ENCODE results near the gene SPATA18. TPM values are rescaled to one million over a fixed set of nuclear protein-coding genes. Genes with fewer than 3 reads are reported as not detected.

Gene SPATA18
- total RNA-seq, 6 experiments from 2014 or later, result 6.9 to 12.9 (median 12.0) TPM

DNA sequence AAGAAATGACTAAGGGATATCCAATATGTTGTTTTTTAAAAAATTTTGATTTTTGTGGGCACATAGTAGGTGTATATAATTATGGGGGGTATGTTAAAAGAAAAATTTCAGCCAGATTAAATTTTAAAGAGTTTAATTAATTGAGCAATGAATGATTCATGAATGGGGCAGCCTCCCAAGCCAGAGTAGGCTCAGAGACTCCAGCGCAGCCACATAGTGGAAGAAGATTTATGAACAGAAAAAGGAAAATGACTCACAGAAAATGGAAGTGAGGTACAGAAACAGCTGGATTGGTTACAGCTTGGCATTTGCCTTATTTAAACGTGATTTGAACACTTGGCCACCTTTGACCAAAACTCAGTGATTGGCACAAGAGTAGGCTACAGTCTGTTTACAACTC lies 91.7 kb downstream of the SPATA18 start:
- H3K27ac Mint-ChIP-seq, result no peak overlapping the region
- no peaks in the 10 kb centered on the region for H3K9me3 Mint-ChIP-seq
- TF ChIP-seq CTCF (IDR thresholded peaks at IDR 0.05), result no peak
- DNase-seq, result no peak
- no peaks in the 10 kb centered on the region for H3K4me1 Mint-ChIP-seq (ENCODE audit: low read depth)
- no peaks in the 10 kb centered on the region; the same call in 1 of the 2 replicates for H3K27me3 Mint-ChIP-seq (ENCODE audit: insufficient read depth)
- H3K4me3 Mint-ChIP-seq, result no peak overlapping the region
- no peaks in the 10 kb centered on the region for H3K36me3 Mint-ChIP-seq (ENCODE audit: low read depth)

DNA sequence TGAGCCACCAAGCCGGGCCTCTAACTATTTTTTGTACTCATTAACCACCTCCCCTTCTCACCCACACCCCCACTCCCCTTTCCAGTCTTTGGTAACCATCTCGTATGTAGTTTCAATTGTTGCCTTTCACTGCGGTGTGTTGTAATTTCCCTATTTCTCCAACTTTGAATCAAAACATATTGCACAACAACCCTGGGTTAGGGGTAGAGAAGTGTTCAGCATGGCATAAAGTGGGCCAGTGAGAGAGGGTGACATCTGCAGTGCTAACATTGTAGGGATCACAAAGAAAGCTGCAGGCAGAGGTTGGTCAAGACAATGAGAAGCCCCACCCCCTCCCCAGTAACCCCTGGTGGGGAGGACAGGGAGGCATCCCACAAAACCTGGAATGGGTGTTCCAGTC lies 92.7 kb downstream of the SPATA18 start:
- Mint-ChIP-seq H3K27me3 (ENCODE audit: insufficient read depth) (no peaks in the 10 kb centered on the region; the same call in 1 of the 2 replicates), H3K9me3 (no peaks in the 10 kb centered on the region), H3K27ac (no peak overlapping the region), H3K36me3 (ENCODE audit: low read depth) (no peaks in the 10 kb centered on the region), H3K4me1 (ENCODE audit: low read depth) (no peaks in the 10 kb centered on the region), H3K4me3 (no peak overlapping the region)
- TF ChIP-seq CTCF (IDR thresholded peaks at IDR 0.05), result no peak
- DNase-seq, result no peak

DNA sequence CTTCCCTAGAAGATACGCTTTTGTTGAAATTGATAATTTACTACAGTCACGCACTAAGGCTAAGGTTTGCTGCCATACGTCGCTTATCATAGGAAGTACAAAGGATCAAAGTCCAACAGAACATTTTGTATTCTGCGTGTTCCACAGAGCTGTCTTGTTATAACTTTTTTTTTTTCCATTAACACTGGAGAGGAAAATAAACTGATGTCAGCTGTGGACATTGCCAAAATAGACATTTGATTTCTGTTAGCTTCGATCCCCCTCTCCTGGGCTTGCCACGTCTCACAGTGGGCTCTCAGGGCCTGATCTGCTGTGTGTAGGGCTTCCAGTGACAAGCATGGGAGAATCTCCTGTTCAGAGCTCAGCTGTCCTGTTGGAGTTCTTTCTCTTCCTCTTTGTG lies 93.3 kb downstream of the SPATA18 start:
- no peak overlapping the region for H3K27ac Mint-ChIP-seq
- no peak for DNase-seq
- H3K4me3 Mint-ChIP-seq, result no peak overlapping the region
- no peaks in the 10 kb centered on the region for H3K36me3 Mint-ChIP-seq (ENCODE audit: low read depth)
- H3K9me3 Mint-ChIP-seq, result no peaks in the 10 kb centered on the region
- TF ChIP-seq CTCF (IDR thresholded peaks at IDR 0.05), result no peak
- no peaks in the 10 kb centered on the region; the same call in 1 of the 2 replicates for H3K27me3 Mint-ChIP-seq (ENCODE audit: insufficient read depth)
- H3K4me1 Mint-ChIP-seq (ENCODE audit: low read depth), result no peaks in the 10 kb centered on the region

Other genes starting within 250 kb of the SPATA18 start
- gene DCUN1D4, start 208.2 kb upstream of the SPATA18 start, total RNA-seq (2021; fragmentation: NEBNext Ultra II Directional; extraction: Animal tissue kit (Norgen Biotek cat#: 25700)), result 10 to 100 TPM; 41.0 to 55.1 (median 47.1) TPM
- under 1 TPM; 0.11 to 0.23 (median 0.14) TPM for gene LRRC66, start 30.9 kb upstream of the SPATA18 start, total RNA-seq (2021; fragmentation: NEBNext Ultra II Directional; extraction: Animal tissue kit (Norgen Biotek cat#: 25700))
- gene SGCB, start 13.0 kb upstream of the SPATA18 start, total RNA-seq (2021; fragmentation: NEBNext Ultra II Directional; extraction: Animal tissue kit (Norgen Biotek cat#: 25700)), result 100 to 1,000 TPM in 4 of 6 experiments, 10 to 100 TPM in 2; 93.0 to 117 (median 110) TPM

Data from HFFc6 (cell line).